ENCODE data around the gene ADH6. TPM values are rescaled to one million over a fixed set of nuclear protein-coding genes. Genes with fewer than 3 reads are reported as not detected.

Gene ADH6
- total RNA-seq, 1 experiment from 2014 or later, result 0.07 TPM

DNA sequence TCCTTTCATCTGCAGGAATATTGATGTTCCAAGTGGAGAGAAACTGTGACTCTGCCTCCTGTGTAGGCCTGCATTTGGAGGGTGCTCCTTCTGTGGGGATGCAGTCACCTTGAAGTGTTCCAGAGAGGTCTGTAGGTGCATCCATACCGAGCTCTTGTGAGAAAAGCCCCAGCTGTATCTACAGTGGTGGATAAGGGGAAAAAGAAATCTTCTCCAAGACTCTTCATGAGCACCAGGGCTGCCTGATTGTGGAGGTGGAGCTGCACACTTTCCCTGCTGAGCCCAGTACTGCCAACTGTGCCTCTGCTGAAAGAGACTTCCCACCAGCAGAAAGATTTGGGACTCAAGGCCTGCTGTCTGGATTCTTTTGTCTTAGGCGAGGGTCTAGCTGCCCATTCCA lies 39.9 kb downstream of the ADH6 start:
- no peak overlapping the region for H3K4me3 Mint-ChIP-seq
- ChIA-PET CTCF (no interaction called here), POLR2A (interaction anchor here (0.6 kb wide), 1 partner anchor 263 kb away, joined by 3 read pairs; no protein-coding TSS in a partner anchor)
- no peak for TF ChIP-seq ZNF416 (CRISPR knock-in tag; IDR thresholded peaks at IDR 0.05)
- peaks cover 22% of the 10 kb centered on the region for H3K36me3 Mint-ChIP-seq
- peaks cover 6% of the 10 kb centered on the region; the same call in 1 of the 2 replicates for H3K27me3 Mint-ChIP-seq (ENCODE audit: low read depth)
- no peak for ATAC-seq
- peaks cover 36% of the 10 kb centered on the region for H3K9me3 Mint-ChIP-seq
- no peak overlapping the region for H3K27ac Mint-ChIP-seq
- DNase-seq (ENCODE audit: low spot score), result no peak
- no peaks in the 10 kb centered on the region for H3K4me1 Mint-ChIP-seq

DNA sequence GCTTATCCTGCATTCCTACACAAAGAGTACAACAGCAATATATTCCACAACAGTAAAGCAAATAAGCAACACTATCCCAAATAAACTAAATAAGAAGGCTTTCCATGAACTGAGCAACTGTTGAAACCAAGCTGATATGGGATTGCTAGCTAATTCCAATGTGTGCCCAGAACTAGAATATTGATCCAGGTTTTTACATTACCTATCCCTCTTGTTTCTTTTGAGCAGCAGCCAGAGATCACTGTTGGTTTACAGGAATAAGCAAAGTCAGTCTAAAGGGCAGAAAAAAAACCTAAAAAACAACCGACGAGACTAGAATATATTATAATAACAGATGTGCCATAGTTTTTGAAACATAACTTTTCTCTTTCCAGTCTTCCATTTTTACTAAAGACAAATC lies 52.5 kb downstream of the ADH6 start:
- peaks cover 38% of the 10 kb centered on the region for H3K9me3 Mint-ChIP-seq
- ChIA-PET POLR2A (no interaction called here), CTCF (no interaction called here)
- no peak overlapping the region for H3K27ac Mint-ChIP-seq
- no peak for DNase-seq (ENCODE audit: low spot score)
- no peak for ATAC-seq
- H3K4me1 Mint-ChIP-seq, result no peaks in the 10 kb centered on the region
- H3K36me3 Mint-ChIP-seq, result peaks cover 8% of the 10 kb centered on the region; the same call in 1 of the 2 replicates
- no peaks in the 10 kb centered on the region for H3K27me3 Mint-ChIP-seq (ENCODE audit: low read depth)
- TF ChIP-seq, protein P1, sequence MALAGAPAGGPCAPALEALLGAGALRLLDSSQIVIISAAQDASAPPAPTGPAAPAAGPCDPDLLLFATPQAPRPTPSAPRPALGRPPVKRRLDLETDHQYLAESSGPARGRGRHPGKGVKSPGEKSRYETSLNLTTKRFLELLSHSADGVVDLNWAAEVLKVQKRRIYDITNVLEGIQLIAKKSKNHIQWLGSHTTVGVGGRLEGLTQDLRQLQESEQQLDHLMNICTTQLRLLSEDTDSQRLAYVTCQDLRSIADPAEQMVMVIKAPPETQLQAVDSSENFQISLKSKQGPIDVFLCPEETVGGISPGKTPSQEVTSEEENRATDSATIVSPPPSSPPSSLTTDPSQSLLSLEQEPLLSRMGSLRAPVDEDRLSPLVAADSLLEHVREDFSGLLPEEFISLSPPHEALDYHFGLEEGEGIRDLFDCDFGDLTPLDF (CRISPR knock-in tag; IDR thresholded peaks at IDR 0.05), result no peak
- TF ChIP-seq, protein P2, sequence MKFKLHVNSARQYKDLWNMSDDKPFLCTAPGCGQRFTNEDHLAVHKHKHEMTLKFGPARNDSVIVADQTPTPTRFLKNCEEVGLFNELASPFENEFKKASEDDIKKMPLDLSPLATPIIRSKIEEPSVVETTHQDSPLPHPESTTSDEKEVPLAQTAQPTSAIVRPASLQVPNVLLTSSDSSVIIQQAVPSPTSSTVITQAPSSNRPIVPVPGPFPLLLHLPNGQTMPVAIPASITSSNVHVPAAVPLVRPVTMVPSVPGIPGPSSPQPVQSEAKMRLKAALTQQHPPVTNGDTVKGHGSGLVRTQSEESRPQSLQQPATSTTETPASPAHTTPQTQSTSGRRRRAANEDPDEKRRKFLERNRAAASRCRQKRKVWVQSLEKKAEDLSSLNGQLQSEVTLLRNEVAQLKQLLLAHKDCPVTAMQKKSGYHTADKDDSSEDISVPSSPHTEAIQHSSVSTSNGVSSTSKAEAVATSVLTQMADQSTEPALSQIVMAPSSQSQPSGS (CRISPR knock-in tag; IDR thresholded peaks at IDR 0.05; ENCODE audit: borderline replicate concordance, low read depth), result no peak
- TF ChIP-seq, protein P3, sequence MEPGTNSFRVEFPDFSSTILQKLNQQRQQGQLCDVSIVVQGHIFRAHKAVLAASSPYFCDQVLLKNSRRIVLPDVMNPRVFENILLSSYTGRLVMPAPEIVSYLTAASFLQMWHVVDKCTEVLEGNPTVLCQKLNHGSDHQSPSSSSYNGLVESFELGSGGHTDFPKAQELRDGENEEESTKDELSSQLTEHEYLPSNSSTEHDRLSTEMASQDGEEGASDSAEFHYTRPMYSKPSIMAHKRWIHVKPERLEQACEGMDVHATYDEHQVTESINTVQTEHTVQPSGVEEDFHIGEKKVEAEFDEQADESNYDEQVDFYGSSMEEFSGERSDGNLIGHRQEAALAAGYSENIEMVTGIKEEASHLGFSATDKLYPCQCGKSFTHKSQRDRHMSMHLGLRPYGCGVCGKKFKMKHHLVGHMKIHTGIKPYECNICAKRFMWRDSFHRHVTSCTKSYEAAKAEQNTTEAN (CRISPR knock-in tag; IDR thresholded peaks at IDR 0.05), result no peak
- TF ChIP-seq ZNF317 (CRISPR knock-in tag; IDR thresholded peaks at IDR 0.05; ENCODE audit: borderline replicate concordance, low read depth) (no peak), CREM (CRISPR knock-in tag; IDR thresholded peaks at IDR 0.05) (no peak), FOXJ3 (CRISPR knock-in tag; IDR thresholded peaks at IDR 0.05; ENCODE audit: borderline replicate concordance) (no peak), RORB (CRISPR knock-in tag; IDR thresholded peaks at IDR 0.05) (no peak), CBFB (CRISPR knock-in tag; IDR thresholded peaks at IDR 0.05; ENCODE audit: low read depth) (no peak), EMX1 (CRISPR knock-in tag; IDR thresholded peaks at IDR 0.05) (no peak), ZNF671 (CRISPR knock-in tag; IDR thresholded peaks at IDR 0.05) (no peak), JAZF1 (CRISPR knock-in tag; IDR thresholded peaks at IDR 0.05) (no peak), ZNF423 (CRISPR knock-in tag; IDR thresholded peaks at IDR 0.05) (no peak), SP1 (CRISPR knock-in tag; conservative IDR thresholded peaks at IDR 0.05) (no peak)
- TF ChIP-seq, protein P4, sequence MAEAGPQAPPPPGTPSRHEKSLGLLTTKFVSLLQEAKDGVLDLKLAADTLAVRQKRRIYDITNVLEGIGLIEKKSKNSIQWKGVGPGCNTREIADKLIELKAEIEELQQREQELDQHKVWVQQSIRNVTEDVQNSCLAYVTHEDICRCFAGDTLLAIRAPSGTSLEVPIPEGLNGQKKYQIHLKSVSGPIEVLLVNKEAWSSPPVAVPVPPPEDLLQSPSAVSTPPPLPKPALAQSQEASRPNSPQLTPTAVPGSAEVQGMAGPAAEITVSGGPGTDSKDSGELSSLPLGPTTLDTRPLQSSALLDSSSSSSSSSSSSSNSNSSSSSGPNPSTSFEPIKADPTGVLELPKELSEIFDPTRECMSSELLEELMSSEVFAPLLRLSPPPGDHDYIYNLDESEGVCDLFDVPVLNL (CRISPR knock-in tag; IDR thresholded peaks at IDR 0.05; ENCODE audit: borderline replicate concordance, low read depth), result no peak
- TF ChIP-seq, protein P5, sequence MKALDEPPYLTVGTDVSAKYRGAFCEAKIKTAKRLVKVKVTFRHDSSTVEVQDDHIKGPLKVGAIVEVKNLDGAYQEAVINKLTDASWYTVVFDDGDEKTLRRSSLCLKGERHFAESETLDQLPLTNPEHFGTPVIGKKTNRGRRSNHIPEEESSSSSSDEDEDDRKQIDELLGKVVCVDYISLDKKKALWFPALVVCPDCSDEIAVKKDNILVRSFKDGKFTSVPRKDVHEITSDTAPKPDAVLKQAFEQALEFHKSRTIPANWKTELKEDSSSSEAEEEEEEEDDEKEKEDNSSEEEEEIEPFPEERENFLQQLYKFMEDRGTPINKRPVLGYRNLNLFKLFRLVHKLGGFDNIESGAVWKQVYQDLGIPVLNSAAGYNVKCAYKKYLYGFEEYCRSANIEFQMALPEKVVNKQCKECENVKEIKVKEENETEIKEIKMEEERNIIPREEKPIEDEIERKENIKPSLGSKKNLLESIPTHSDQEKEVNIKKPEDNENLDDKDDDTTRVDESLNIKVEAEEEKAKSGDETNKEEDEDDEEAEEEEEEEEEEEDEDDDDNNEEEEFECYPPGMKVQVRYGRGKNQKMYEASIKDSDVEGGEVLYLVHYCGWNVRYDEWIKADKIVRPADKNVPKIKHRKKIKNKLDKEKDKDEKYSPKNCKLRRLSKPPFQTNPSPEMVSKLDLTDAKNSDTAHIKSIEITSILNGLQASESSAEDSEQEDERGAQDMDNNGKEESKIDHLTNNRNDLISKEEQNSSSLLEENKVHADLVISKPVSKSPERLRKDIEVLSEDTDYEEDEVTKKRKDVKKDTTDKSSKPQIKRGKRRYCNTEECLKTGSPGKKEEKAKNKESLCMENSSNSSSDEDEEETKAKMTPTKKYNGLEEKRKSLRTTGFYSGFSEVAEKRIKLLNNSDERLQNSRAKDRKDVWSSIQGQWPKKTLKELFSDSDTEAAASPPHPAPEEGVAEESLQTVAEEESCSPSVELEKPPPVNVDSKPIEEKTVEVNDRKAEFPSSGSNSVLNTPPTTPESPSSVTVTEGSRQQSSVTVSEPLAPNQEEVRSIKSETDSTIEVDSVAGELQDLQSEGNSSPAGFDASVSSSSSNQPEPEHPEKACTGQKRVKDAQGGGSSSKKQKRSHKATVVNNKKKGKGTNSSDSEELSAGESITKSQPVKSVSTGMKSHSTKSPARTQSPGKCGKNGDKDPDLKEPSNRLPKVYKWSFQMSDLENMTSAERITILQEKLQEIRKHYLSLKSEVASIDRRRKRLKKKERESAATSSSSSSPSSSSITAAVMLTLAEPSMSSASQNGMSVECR (CRISPR knock-in tag; IDR thresholded peaks at IDR 0.05; ENCODE audit: borderline replicate concordance), result no peak
- H3K4me3 Mint-ChIP-seq, result no peak overlapping the region
